Measurements from ENCODE around the gene SIGLEC9. TPM values are rescaled to one million over a fixed set of nuclear protein-coding genes. Genes with fewer than 3 reads are reported as not detected.

The SIGLEC9 gene
- total RNA-seq, 1 donor from 2014 or later, result 0.85 TPM

DNA sequence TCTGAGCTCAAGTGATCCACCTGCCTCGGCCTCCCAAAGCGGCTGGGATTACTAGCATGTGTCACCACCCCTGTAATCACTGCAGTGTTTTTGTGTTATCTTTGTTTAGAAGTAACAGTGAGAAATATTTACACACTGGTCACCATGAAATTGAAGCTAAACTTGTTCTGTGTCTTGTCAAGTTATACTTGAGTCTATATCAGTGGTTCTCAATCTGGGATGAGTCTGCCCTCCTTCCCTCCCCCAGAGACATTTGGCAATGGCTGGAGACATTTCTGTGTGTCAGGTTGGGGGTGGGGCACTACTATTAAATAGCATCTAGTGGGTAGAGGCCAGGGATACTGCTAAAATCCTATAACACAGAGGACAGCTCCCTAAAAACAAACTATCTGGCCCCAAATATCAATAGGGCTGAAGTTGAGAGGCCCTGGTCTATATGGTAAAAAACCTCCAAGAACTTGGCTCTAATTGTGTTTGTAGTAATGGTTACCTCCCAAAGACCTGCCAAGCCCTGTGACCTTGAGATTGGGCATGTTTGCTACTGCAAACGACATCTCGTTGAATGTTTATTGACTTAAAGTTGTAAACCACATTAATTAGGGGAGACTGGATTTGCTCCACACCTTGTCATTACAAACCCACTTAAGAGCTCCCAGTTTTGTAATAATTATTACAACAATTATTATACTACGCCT lies 23.4 kb upstream of the SIGLEC9 start:
- Histone ChIP-seq H3K9me3 (no peaks in the 10 kb centered on the region), H3K27ac (no peak overlapping the region), H3K4me1 (no peaks in the 10 kb centered on the region), H3K4me3 (no peak overlapping the region), H3K36me3 (peaks cover 18 to 42% of the 10 kb centered on the region in 2 donors), H3K27me3 (no peaks in the 10 kb centered on the region)
- TF ChIP-seq, protein P1, sequence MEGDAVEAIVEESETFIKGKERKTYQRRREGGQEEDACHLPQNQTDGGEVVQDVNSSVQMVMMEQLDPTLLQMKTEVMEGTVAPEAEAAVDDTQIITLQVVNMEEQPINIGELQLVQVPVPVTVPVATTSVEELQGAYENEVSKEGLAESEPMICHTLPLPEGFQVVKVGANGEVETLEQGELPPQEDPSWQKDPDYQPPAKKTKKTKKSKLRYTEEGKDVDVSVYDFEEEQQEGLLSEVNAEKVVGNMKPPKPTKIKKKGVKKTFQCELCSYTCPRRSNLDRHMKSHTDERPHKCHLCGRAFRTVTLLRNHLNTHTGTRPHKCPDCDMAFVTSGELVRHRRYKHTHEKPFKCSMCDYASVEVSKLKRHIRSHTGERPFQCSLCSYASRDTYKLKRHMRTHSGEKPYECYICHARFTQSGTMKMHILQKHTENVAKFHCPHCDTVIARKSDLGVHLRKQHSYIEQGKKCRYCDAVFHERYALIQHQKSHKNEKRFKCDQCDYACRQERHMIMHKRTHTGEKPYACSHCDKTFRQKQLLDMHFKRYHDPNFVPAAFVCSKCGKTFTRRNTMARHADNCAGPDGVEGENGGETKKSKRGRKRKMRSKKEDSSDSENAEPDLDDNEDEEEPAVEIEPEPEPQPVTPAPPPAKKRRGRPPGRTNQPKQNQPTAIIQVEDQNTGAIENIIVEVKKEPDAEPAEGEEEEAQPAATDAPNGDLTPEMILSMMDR (IDR thresholded peaks at IDR 0.05), result no peak
- intact Hi-C loops (cut with DNase I), result loop anchor here (10.0 kb wide), 2 partner anchors 263 to 603 kb away; partner anchors contain the start of genes CLDND2 and ETFB
- no peak for DNase-seq (ENCODE audit: low spot score in 2 of 2)

DNA sequence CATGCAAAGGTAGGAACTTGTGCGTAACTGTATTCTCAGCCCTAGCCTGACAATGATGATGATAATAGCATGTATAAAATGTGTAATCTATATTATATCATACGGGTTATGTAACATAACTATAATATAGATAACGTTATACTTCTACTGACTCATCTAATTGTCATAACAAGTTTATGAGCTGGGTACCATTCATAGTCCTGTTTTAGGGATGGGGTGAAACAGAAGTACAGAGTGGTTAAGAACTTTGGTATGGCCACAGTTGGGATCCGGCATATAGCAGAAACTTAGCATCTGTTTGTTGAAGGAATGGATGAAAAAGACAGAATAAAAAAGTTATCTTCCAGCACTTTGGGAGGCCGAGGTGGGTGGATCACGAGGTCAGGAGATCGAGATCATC lies 21.7 kb upstream of the SIGLEC9 start:
- Histone ChIP-seq H3K9me3 (no peaks in the 10 kb centered on the region), H3K4me3 (no peak overlapping the region), H3K27ac (no peak overlapping the region), H3K27me3 (no peaks in the 10 kb centered on the region), H3K4me1 (peaks cover 6 to 7% of the 10 kb centered on the region in 2 donors), H3K36me3 (peaks cover 18 to 38% of the 10 kb centered on the region in 2 donors)
- TF ChIP-seq, protein P1 (IDR thresholded peaks at IDR 0.05), result no peak
- no peak for DNase-seq (ENCODE audit: low spot score in 2 of 2)
- intact Hi-C loops (cut with DNase I), result loop anchor here (10.0 kb wide), 2 partner anchors 262 to 602 kb away; partner anchors contain the start of genes CLDND2 and ETFB

DNA sequence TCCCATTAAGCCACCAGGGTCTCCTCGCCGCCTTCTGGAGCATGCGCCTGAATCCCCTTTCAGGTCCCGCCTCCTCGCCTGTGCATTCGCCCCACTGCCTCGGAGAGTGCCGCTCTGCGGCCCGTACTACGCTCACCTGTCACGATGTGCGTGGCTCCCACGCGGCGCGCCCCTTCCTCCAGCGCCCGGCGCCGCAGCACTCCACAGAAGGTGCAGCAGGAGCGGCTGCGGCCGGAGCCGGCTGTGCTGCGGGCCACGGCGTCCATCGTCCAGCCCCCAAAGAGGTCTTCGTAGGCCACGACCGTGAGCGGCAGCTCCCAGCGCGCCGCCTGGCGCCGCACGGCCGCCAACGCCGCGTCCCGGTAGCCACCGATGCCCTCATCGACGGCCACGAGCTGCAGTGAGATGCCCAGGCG lies 20.8 kb upstream of the SIGLEC9 start:
- peaks cover 6 to 8% of the 10 kb centered on the region in 2 donors for H3K4me1 ChIP-seq
- intact Hi-C loops (cut with DNase I), result loop anchor here (10.0 kb wide), 2 partner anchors 261 to 601 kb away; partner anchors contain the start of genes CLDND2 and ETFB

DNA sequence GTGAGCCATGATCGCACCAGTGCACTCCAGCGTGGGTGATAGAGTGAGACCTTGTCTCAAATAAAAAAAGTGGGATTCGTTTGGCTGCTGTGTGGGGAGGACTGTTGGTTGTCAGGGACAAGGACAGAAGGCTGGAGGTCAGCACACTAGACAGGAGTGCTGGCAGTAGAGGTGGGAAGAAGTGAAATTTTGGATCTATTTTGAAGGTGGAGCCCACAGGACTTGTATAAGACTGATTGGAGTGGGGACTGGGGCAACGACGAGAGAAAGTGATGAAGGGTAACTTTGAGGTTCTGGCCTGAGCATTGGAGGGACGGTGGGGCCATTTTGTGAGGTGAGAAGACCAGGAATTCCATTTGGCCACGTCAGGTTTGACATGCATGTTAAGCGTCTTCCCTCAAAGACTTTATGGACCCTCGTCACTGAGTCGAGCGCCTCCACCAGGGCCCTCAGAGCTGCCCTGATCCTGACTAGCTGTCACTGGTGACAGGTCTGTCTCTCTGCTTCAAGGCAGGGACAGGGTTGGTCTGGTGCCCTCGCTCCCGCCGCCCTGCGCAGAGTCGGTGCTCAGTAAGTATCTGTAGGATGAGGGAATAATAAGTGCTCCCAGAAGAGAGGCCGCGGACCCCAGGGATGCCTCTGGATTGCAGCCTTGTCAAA lies 17.2 kb upstream of the SIGLEC9 start:
- Histone ChIP-seq H3K4me3 (peak overlapping the region; percentile 69 to 74), H3K36me3 (peaks cover 11 to 19% of the 10 kb centered on the region in 2 donors), H3K4me1 (peaks cover 6 to 9% of the 10 kb centered on the region in 2 donors), H3K27ac (peak overlapping the region in 1 of 2 donors; percentile 37), H3K9me3 (no peaks in the 10 kb centered on the region), H3K27me3 (no peaks in the 10 kb centered on the region)
- TF ChIP-seq, protein P1 (IDR thresholded peaks at IDR 0.05), result no peak
- intact Hi-C loops (cut with DNase I), result loop anchor here (1.0 to 10.0 kb wide), 8 partner anchors 233 to 730 kb away; partner anchors contain the start of genes CLDND2, ETFB, JOSD2 and NR1H2
- no peak for DNase-seq (ENCODE audit: low spot score in 2 of 2)

More for the DNA sequence above, 20.8 kb upstream of the SIGLEC9 start:
- Histone ChIP-seq H3K9me3 (no peaks in the 10 kb centered on the region), H3K36me3 (peaks cover 18 to 33% of the 10 kb centered on the region in 2 donors), H3K27me3 (no peaks in the 10 kb centered on the region), H3K27ac (no peak overlapping the region), H3K4me3 (no peak overlapping the region)
- no peak for DNase-seq (ENCODE audit: low spot score in 2 of 2)
- TF ChIP-seq, protein P1 (IDR thresholded peaks at IDR 0.05), result no peak

DNA sequence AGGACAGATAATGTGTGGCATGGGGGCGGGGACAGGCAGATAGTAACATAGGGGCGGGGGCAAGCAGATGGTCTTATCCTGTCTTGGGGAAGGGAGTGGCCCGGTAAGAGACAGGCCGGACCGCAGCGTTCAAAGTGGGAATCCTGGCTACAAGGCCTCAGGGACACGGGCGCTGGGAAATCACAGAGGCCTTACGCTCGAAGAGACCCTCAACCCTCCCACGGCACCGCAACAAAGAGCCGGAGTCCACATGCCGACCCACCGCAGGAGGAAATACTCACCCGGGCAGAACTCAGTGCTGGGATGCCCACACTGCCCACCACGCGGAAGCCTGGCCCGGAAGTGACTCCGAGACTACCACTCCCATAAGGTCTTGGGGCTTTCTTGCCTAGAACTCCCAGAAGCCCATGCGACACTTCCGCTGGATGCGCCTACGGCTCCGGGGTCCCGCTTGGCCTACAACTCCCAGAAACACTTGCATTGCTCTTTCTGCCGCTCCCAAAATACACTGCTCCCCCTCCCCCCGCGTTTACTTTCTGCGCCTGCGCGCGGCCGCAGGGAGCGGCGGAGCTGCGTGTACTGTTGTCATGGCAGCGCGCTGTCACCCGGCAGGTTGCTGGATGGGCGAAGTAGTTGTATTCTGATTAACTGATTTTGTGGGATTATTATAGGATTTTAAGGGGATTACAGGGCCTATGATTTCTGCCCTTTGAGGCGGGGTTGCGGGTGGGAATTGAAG lies 16.5 kb upstream of the SIGLEC9 start, which contains the start of gene CTU1:
Gene CTU1, minus strand, starts transcription at position 344 of the 739 bp plus-strand sequence. CDS start 3,840 bp downstream, outside the sequence.
- H3K27ac ChIP-seq, result peak within 1 kb of the TSS; percentile 37 to 45
- intact Hi-C loops (cut with DNase I), result loop anchor here (1.0 to 10.0 kb wide), 8 partner anchors 233 to 731 kb away; partner anchors contain the start of genes CLDND2, ETFB, JOSD2 and NR1H2

More for the DNA sequence above, 16.5 kb upstream of the SIGLEC9 start, which contains the start of gene CTU1:
- H3K4me1 ChIP-seq, result peaks cover 6 to 9% of the 10 kb centered on the region in 2 donors
- TF ChIP-seq, protein P1 (IDR thresholded peaks at IDR 0.05), result peak in 1 of 3 experiments; percentile 50
- DNase-seq (ENCODE audit: low spot score in 2 of 2), result peak; percentile 98 to 100
- peaks cover 5 to 12% of the 10 kb centered on the region in 2 donors for H3K36me3 ChIP-seq
- H3K27me3 ChIP-seq, result no peaks in the 10 kb centered on the region
- H3K4me3 ChIP-seq, result peak within 1 kb of the TSS; percentile 69 to 74
- no peaks in the 10 kb centered on the region for H3K9me3 ChIP-seq

Measured in ascending aorta (tissue), 2 donors.